Liver (tissue), 3 donors: Measurements from ENCODE around the gene DUS1L.

Experiments
- RAD21 ChIP-seq, 2 donors: IDR thresholded peaks; 2 replicates each; pipeline ENCODE4 v1.6.1; 2016; ENCODE audit warnings: antibody characterized with exemption in 2 of 2, mild to moderate bottlenecking in 2 of 2
- TAF1 ChIP-seq: conservative IDR thresholded peaks from 2 replicates; pipeline ENCODE4 v1.6.1; 2016; ENCODE audit warnings: antibody characterized with exemption, mild to moderate bottlenecking
- TF ChIP-seq, protein P1 (sequence below): fragments of 150-350 bp; IDR thresholded peaks from 2 replicates; pipeline ENCODE4 v1.5.1; 2017; ENCODE audit warnings: improper control_type of control experiment, low read depth, low read length; ENCODE audit not compliant: missing input control
- TF ChIP-seq, protein P2 (sequence below): IDR thresholded peaks from 2 replicates; pipeline ENCODE4 v1.6.1; 2016; ENCODE audit warnings: antibody characterized with exemption
- donor health status: healthy.
- donor health status: healthy.

DNA sequence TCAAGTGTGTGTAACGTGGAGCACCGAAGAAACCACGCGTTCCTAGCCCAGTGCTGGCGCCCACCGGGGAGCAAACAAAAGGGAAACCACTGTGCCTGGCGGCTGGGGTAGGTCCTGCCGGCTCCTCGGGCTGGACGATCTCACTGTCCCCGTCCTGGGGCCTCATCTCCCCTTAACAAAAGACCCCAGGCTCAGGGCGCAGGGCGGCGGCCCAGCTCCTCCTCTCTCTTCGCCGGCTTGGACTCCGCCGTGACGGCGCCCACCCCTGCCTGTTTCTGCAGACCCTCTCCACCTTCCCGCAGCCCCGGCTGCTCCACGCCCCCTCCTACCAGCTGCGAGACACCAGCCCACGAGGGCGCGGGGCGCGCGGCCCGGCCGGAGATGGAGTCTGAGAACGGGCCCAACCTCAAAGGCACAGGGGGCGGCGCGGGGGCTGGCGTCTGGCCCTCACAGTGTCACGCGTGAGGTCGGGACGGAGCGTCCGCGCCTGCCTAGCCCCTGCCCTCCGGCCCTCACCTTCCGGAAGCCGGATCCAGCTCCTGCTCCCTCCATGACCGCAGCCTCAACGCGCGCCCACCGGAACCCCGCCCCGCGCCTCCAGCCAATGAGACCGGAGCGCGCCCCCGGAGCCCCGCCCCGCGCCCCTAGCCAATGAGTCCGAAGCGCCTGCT is 43.2 kb downstream of the DUS1L start, which contains the start of gene CENPX:
- TF ChIP-seq, protein P1, sequence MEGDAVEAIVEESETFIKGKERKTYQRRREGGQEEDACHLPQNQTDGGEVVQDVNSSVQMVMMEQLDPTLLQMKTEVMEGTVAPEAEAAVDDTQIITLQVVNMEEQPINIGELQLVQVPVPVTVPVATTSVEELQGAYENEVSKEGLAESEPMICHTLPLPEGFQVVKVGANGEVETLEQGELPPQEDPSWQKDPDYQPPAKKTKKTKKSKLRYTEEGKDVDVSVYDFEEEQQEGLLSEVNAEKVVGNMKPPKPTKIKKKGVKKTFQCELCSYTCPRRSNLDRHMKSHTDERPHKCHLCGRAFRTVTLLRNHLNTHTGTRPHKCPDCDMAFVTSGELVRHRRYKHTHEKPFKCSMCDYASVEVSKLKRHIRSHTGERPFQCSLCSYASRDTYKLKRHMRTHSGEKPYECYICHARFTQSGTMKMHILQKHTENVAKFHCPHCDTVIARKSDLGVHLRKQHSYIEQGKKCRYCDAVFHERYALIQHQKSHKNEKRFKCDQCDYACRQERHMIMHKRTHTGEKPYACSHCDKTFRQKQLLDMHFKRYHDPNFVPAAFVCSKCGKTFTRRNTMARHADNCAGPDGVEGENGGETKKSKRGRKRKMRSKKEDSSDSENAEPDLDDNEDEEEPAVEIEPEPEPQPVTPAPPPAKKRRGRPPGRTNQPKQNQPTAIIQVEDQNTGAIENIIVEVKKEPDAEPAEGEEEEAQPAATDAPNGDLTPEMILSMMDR = no peak
- TF ChIP-seq TAF1 (no peak), RAD21 (IDR thresholded peaks at IDR 0.05) (no peak)
- TF ChIP-seq, protein P2, sequence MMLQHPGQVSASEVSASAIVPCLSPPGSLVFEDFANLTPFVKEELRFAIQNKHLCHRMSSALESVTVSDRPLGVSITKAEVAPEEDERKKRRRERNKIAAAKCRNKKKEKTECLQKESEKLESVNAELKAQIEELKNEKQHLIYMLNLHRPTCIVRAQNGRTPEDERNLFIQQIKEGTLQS = no peak
